GM12878 (cell line): ENCODE data around the gene LRRC27.

Experiments used
- ATF2 ChIP-seq: IDR thresholded peaks from 2 replicates; pipeline ENCODE4 v1.6.1; 2012; ENCODE audit warnings: low read length, inconsistent platforms
- BRCA1 ChIP-seq: IDR thresholded peaks from 2 replicates; pipeline ENCODE4 v1.6.1; 2011; ENCODE audit warnings: low read depth, low read length, improper control_type of control experiment
- CHD2 ChIP-seq: IDR thresholded peaks from 2 replicates; pipeline ENCODE4 v1.6.1; 2011; ENCODE audit warnings: low read depth, low read length, improper control_type of control experiment, borderline replicate concordance
- CTCF ChIP-seq, 3 experiments: IDR thresholded peaks in 2 of 3; conservative IDR thresholded peaks in 1 of 3; 2 replicates each; pipeline ENCODE4 v1.5.1; 2011; ENCODE audit warnings: low read depth in 3 of 3, low read length in 3 of 3, mild to moderate bottlenecking in 3 of 3, control low read depth in 2 of 3, moderate library complexity in 2 of 3, inconsistent platforms in 1 of 3, mixed read lengths in 1 of 3; ENCODE audit not compliant: control insufficient read depth in 2 of 3, insufficient read depth in 1 of 3; ENCODE audit errors: extremely low read depth in 1 of 3
- JUND ChIP-seq: IDR thresholded peaks from 2 replicates; pipeline ENCODE4 v1.6.1; 2012; ENCODE audit warnings: low read depth, mild to moderate bottlenecking, low read length, improper control_type of control experiment, moderate library complexity
- NFIC ChIP-seq: IDR thresholded peaks from 2 replicates; pipeline ENCODE4 v1.6.1; 2012; ENCODE audit warnings: low read depth, mild to moderate bottlenecking, inconsistent platforms, low read length, moderate library complexity
- NFXL1 ChIP-seq: fragments of 450-650 bp; IDR thresholded peaks from 2 replicates; pipeline ENCODE4 v1.6.1; 2017; ENCODE audit warnings: antibody characterized with exemption, mild to moderate bottlenecking, borderline replicate concordance
- POLR2A ChIP-seq: IDR thresholded peaks from 2 replicates; pipeline ENCODE4 v1.6.1; 2011; ENCODE audit warnings: low read depth, mild to moderate bottlenecking, low read length
- SIN3A ChIP-seq: IDR thresholded peaks from 2 replicates; pipeline ENCODE4 v1.6.1; 2012; ENCODE audit warnings: low read depth, low read length, improper control_type of control experiment
- SP1 ChIP-seq: IDR thresholded peaks from one replicate; pipeline ENCODE4 v1.6.1; 2011; ENCODE audit warnings: low read depth, low read length
- TCF12 ChIP-seq: IDR thresholded peaks from 2 replicates; pipeline ENCODE4 v1.6.1; 2011; ENCODE audit warnings: low read depth, mild to moderate bottlenecking, low read length
- ZNF274 ChIP-seq: IDR thresholded peaks from one replicate; pipeline ENCODE4 v1.8.0; 2011; ENCODE audit not compliant: insufficient read length, insufficient read depth

GRCh38 chr10:132353456-132354355 is 21.7 kb downstream of the LRRC27 start:
- no peak for TF ChIP-seq NFXL1
- no peak for TF ChIP-seq POLR2A
- no peak for TF ChIP-seq SIN3A
- TF ChIP-seq CTCF (IDR thresholded peaks at IDR 0.05 in 2 of 3, conservative IDR thresholded peaks at IDR 0.05 in 1 of 3; ENCODE audit: control insufficient read depth in 2 of 3, extremely low read depth in 1 of 3, insufficient read depth in 1 of 3, low read depth in 3 of 3, low read length in 3 of 3): no peak
- no peak for TF ChIP-seq CHD2
- no peak for TF ChIP-seq BRCA1
- no peak for TF ChIP-seq ATF2
- no peak for TF ChIP-seq ZNF274
- no peak for TF ChIP-seq SP1
- no peak for TF ChIP-seq JUND
- no peak for TF ChIP-seq NFIC
- TF ChIP-seq TCF12: no peak
